ENCODE results near the gene NDFIP1.

- TF ChIP-seq GATA3 (IDR thresholded peaks at IDR 0.05; ENCODE audit: low read depth, low read length), result no peak
- no peak for TF ChIP-seq GATA2 (IDR thresholded peaks at IDR 0.05; ENCODE audit: low read depth, low read length)
Measured at GRCh38 chr5:142118155-142118686, 9.6 kb downstream of the NDFIP1 start.
